ENCODE data around the gene RDX. TPM values are rescaled to one million over a fixed set of nuclear protein-coding genes. Genes with fewer than 3 reads are reported as not detected.

RDX gene
- total RNA-seq, 2 experiments from 2014 or later, result 11.4 to 14.2 TPM

GRCh38 chr11:110207123-110207522 lies 89.3 kb downstream of the RDX start:
- POLR2A ChIA-PET, result no interaction called here
- H3K4me1 Mint-ChIP-seq (ENCODE audit: low read depth), result peaks cover 10% of the 10 kb centered on the region
- no peak overlapping the region for H3K27ac ChIP-seq (ENCODE audit: low read depth in 1 of 2, low read length in 2 of 2)
- no peak overlapping the region for H3K4me3 ChIP-seq (ENCODE audit: low read length)
- no peak for ATAC-seq (ENCODE audit: poor library complexity)
- no peak overlapping the region for H3K27ac Mint-ChIP-seq
- CTCF ChIA-PET, result no interaction called here
- intact Hi-C loops (cut with DNase I, micrococcal nuclease), result loop anchor here in 1 of 2 experiments (10.0 kb wide), 1 partner anchor 1238 kb away; no protein-coding TSS in a partner anchor
- H3K27me3 Mint-ChIP-seq, result no peaks in the 10 kb centered on the region
- no peaks in the 10 kb centered on the region for H3K9me3 ChIP-seq (ENCODE audit: control insufficient read depth in 1 of 2, insufficient read depth in 1 of 2, low read length in 2 of 2)
- H3K36me3 ChIP-seq (ENCODE audit: insufficient read depth, low read length), result no peaks in the 10 kb centered on the region
- TF ChIP-seq, protein P1, sequence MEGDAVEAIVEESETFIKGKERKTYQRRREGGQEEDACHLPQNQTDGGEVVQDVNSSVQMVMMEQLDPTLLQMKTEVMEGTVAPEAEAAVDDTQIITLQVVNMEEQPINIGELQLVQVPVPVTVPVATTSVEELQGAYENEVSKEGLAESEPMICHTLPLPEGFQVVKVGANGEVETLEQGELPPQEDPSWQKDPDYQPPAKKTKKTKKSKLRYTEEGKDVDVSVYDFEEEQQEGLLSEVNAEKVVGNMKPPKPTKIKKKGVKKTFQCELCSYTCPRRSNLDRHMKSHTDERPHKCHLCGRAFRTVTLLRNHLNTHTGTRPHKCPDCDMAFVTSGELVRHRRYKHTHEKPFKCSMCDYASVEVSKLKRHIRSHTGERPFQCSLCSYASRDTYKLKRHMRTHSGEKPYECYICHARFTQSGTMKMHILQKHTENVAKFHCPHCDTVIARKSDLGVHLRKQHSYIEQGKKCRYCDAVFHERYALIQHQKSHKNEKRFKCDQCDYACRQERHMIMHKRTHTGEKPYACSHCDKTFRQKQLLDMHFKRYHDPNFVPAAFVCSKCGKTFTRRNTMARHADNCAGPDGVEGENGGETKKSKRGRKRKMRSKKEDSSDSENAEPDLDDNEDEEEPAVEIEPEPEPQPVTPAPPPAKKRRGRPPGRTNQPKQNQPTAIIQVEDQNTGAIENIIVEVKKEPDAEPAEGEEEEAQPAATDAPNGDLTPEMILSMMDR (IDR thresholded peaks at IDR 0.05), result no peak
- no peaks in the 10 kb centered on the region for H3K9me3 Mint-ChIP-seq
- no peaks in the 10 kb centered on the region for H3K4me1 ChIP-seq (ENCODE audit: insufficient read depth, low read length)
- no peak for DNase-seq
- no peak overlapping the region for H3K4me3 Mint-ChIP-seq
- no peaks in the 10 kb centered on the region for H3K36me3 Mint-ChIP-seq (ENCODE audit: low read depth)
- no peaks in the 10 kb centered on the region for H3K27me3 ChIP-seq (ENCODE audit: control insufficient read depth in 1 of 2, insufficient read depth in 2 of 2, low read length in 2 of 2)

- H3K27me3 Mint-ChIP-seq, result no peaks in the 10 kb centered on the region
- Histone ChIP-seq H3K27ac (ENCODE audit: low read depth in 1 of 2, low read length in 2 of 2) (no peak overlapping the region), H3K9me3 (ENCODE audit: control insufficient read depth in 1 of 2, insufficient read depth in 1 of 2, low read length in 2 of 2) (no peaks in the 10 kb centered on the region), H3K4me1 (ENCODE audit: insufficient read depth, low read length) (no peaks in the 10 kb centered on the region), H3K27me3 (ENCODE audit: control insufficient read depth in 1 of 2, insufficient read depth in 2 of 2, low read length in 2 of 2) (no peaks in the 10 kb centered on the region), H3K4me3 (ENCODE audit: low read length) (no peak overlapping the region), H3K36me3 (ENCODE audit: insufficient read depth, low read length) (no peaks in the 10 kb centered on the region)
- no peaks in the 10 kb centered on the region for H3K4me1 Mint-ChIP-seq (ENCODE audit: low read depth)
- CTCF ChIA-PET, result interaction anchor here (0.8 to 2.3 kb wide), 14 partner anchors 9 to 1030 kb away, joined by 3 to 23 read pairs (median 5); partner anchors contain the start of gene FDX1
- no peak for DNase-seq
- no peaks in the 10 kb centered on the region for H3K9me3 Mint-ChIP-seq
- no peak overlapping the region for H3K4me3 Mint-ChIP-seq
- H3K36me3 Mint-ChIP-seq (ENCODE audit: low read depth), result no peaks in the 10 kb centered on the region
- H3K27ac Mint-ChIP-seq, result no peak overlapping the region
- intact Hi-C loops (cut with DNase I, micrococcal nuclease), result loop anchor here (1.0 to 10.0 kb wide), 8 partner anchors 46 to 1244 kb away; partner anchors contain the start of gene RDX (in 1 of the 2)
- TF ChIP-seq, protein P1 (IDR thresholded peaks at IDR 0.05), result no peak
- POLR2A ChIA-PET, result interaction anchor here (1.0 to 1.8 kb wide), 4 partner anchors 229 to 234 kb away, joined by 3 to 8 read pairs (median 4); partner anchors contain the start of gene FDX1
- ATAC-seq (ENCODE audit: poor library complexity), result no peak
These were observed 95.6 kb downstream of the RDX start for GRCh38 chr11:110200836-110201235.

DNA sequence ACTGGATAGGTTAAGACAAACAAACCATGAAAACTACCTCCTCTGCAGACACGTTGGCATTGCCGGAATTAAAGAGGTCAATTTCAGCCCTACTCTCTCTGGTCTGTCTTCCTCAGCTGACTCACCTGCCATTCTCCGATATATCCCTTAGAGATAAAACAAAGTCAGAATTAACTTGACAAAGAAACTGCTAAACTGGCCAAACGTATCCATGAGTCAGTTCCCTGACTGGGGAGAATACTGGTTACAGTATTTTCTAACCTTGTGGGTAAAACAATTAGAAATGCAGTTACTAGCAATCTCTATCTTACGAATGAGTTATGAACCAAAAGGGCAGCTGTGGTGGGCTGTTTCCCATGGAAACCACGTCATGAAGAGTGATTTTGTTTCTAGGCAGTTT lies 96.2 kb downstream of the RDX start:
- Mint-ChIP-seq H3K4me1 (ENCODE audit: low read depth) (no peaks in the 10 kb centered on the region), H3K27ac (no peak overlapping the region), H3K9me3 (no peaks in the 10 kb centered on the region), H3K27me3 (no peaks in the 10 kb centered on the region), H3K4me3 (no peak overlapping the region), H3K36me3 (ENCODE audit: low read depth) (no peaks in the 10 kb centered on the region)
- intact Hi-C loops (cut with DNase I, micrococcal nuclease), result loop anchor here (2.0 to 10.0 kb wide), 6 partner anchors 47 to 1245 kb away; partner anchors contain the start of gene RDX (in 1 of the 2)
- DNase-seq, result no peak
- TF ChIP-seq, protein P1 (IDR thresholded peaks at IDR 0.05), result no peak
- Histone ChIP-seq H3K4me1 (ENCODE audit: insufficient read depth, low read length) (no peaks in the 10 kb centered on the region), H3K27ac (ENCODE audit: low read depth in 1 of 2, low read length in 2 of 2) (no peak overlapping the region), H3K36me3 (ENCODE audit: insufficient read depth, low read length) (no peaks in the 10 kb centered on the region), H3K4me3 (ENCODE audit: low read length) (no peak overlapping the region), H3K9me3 (ENCODE audit: control insufficient read depth in 1 of 2, insufficient read depth in 1 of 2, low read length in 2 of 2) (no peaks in the 10 kb centered on the region), H3K27me3 (ENCODE audit: control insufficient read depth in 1 of 2, insufficient read depth in 2 of 2, low read length in 2 of 2) (no peaks in the 10 kb centered on the region)
- CTCF ChIA-PET, result interaction anchor here (1.0 to 2.3 kb wide), 6 partner anchors 24 to 234 kb away, joined by 3 to 23 read pairs (median 5); partner anchors contain the start of gene FDX1
- no peak for ATAC-seq (ENCODE audit: poor library complexity)
- POLR2A ChIA-PET, result no interaction called here

Data from CD4-positive, alpha-beta T cell (primary cell).